GM12873 (cell line): Measurements from ENCODE around the gene BACH2.

Experiments used
- CTCF ChIP-seq: IDR thresholded peaks from 2 replicates; pipeline ENCODE4 v1.5.1; 2012; ENCODE audit warnings: low read depth, mild to moderate bottlenecking, moderate library complexity, low read length, control low read depth; ENCODE audit not compliant: insufficient read depth; ENCODE audit errors: missing control alignments

Gene BACH2

GRCh38 chr6:90021711-90022110 lies 274.9 kb downstream of the BACH2 start:
- TF ChIP-seq CTCF = no peak

GRCh38 chr6:90020746-90021145 lies 275.9 kb downstream of the BACH2 start:
- TF ChIP-seq CTCF = no peak

GRCh38 chr6:90019216-90019615 lies 277.4 kb downstream of the BACH2 start:
- TF ChIP-seq CTCF = no peak

- TF ChIP-seq CTCF = no peak
Measured at GRCh38 chr6:90015883-90016282, 280.8 kb downstream of the BACH2 start.

DNA sequence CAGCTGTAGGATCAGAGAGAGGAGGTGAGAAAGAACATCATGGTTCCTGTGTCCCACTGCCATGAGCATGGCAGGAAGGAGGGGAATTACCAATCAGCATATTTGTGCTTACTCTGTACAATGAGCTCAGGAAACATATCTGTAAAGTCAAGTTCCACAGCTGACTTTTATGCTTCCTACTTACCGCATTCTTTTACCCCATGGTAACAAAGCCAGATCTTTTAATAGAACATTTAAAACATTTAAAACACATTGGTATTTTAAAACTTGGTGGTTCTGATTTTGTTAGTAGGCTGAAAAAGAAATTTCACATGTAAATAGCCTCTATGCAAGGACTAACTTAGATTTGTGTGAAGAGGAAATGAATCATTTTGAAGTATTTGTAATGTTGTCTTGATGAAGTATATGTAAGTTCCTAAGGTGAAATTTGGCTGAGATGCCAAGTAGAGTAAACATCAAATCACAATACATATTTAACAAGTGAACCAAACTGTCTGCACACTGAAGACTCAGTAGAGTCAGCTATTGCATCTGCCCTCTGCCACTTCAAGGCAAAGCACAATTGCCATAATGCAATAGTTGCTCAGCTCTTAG lies 287.6 kb downstream of the BACH2 start:
- no peak for TF ChIP-seq CTCF

GRCh38 chr6:90008189-90008907 lies 288.3 kb downstream of the BACH2 start:
- no peak for TF ChIP-seq CTCF

- TF ChIP-seq CTCF = no peak
Measured at GRCh38 chr6:90005048-90005827, 291.4 kb downstream of the BACH2 start.
